GM18861 (cell line): ENCODE results near the gene ESR1.
"Not testable (repeated sequence)": the region's sequence is repeated elsewhere in the genome, so short reads cannot be mapped to it uniquely, and the experiment has no call there.

ENCODE experiments used
- ATAC-seq: cut with Tn5 transposase; IDR thresholded peaks from one replicate; pipeline ENCODE4 v1.9.1; 2021; ENCODE audit not compliant: unreplicated experiment

Gene ESR1

DNA sequence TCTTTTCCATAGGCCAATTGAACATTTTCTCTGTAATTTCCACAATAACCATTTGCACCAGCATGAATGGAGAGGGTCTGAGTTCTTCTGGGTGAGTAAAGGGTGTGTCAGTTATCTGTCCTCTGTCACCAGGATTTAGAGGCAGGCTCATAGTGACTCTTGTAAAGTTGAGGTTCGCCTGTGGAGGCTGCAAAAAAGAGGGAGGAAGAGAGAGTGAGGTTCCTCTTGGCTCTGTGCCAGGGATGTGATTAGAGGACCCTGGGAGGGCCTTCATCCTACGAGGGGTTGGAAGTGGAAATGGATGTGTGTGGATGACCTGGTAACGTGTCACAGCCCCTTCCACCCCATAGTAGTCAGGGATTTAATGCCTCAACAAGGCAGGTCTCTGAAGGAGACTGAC lies 242.0 kb downstream of the ESR1 start:
- ATAC-seq = no peak

DNA sequence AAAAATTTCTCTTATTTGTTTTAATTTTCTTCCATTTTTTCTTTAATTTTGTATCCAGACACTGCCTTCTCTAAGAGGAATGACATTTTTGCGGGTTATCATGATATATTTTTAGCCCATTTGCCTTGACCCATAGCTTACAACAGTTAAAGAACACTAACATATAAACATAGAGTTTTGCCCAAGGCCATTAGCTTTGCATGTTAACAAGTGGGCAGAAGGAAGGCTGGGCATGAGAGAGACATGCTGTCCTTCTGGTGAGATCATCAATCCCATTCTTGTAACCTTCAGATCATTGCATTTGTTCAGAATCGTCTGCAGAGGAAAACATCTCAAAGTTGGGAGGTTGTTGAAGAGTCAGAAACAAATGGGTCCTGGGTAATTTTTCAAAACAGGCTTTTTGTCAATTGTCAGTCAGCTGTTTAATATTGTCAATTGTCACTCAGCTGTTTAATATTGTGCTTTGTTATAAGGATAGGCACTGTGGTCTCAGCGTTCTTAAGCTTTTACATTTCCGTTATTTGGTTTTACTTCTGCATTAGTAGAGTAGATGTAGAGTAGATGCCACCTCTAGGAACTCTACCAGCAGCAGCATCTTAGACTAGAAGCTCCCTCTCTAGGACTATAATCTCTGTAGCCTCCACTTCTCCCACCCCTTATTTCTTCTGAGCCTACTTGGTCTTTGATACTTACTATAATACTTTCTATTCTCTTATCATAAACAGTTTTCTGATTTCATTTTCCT lies 243.1 kb downstream of the ESR1 start:
- no peak for ATAC-seq

DNA sequence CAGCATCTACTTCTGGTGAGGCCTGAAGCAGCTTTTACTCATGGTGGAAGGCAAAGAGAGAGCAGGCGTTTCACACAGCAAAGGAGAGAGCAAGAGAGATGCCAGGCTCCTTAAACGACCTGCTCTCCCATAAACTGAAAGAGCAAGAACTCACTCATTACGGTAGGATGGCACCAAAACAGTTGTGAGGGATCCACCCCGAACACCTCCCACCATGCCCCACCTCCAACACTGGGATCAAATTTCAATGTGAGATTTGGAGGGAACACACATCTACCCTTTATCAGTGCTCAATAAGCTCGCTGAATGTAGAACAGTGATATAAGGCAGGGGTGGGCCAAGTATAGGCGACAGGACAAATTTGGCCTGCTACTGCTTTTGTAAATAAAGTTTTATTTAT lies 244.6 kb downstream of the ESR1 start:
- no peak for ATAC-seq

DNA sequence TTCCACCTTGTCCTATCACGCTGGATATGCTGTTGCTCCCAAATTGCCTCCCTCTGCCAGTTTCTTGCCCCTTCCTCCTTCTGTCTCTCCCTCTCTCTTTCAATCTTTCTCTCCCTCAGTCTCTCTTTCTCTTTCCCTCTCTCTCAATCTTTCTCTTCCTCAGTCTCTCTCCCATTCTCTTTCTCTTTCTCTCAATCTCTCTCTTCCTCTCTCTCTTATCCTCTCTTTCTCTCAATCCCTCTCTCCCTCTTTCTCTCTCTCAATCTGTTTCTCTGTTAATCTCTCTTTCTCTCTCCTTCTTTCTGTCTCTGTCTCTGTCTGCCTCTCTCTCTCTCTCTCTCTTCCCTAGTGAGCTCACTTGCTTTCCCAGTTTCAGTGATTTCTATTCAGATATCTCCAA lies 245.8 kb downstream of the ESR1 start:
- ATAC-seq = no peak

DNA sequence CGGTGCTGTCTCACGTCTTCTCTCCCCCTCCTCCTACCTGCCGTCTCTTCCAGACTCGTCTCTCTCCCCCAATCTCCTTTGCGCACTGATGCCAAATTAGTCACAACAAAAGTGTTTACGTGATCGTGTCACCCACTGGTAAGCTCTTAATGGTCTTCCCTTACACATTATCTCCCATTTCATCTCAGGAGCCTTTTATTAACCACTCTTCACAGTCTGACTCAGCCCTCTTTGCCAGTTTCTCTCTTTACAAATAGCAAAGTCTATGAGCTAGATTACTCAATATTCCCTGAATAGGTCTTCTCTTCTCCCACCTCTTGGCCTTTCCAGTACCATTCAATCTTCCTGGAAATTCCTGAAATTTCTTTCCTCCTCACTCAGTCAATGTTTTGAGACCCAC lies 247.0 kb downstream of the ESR1 start:
- ATAC-seq = no peak

DNA sequence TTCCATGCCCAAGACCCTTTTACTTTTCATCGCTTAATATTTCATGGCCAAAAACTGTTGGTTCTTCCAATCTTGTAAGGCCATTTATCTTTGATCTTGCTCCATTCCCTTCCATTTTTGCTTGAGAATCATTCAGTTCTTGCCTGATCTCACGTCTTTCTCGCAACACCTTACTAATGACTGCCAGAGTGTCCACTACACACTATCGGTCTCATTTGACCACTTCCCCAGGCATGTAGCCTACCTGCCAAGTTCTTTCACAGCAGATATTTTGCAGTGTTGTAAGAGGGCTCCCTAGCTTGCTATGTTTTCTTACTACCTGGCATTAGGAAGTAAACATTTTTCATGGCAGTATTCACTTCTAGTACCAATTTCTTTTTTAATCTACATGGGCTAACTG lies 248.0 kb downstream of the ESR1 start:
- no peak for ATAC-seq

DNA sequence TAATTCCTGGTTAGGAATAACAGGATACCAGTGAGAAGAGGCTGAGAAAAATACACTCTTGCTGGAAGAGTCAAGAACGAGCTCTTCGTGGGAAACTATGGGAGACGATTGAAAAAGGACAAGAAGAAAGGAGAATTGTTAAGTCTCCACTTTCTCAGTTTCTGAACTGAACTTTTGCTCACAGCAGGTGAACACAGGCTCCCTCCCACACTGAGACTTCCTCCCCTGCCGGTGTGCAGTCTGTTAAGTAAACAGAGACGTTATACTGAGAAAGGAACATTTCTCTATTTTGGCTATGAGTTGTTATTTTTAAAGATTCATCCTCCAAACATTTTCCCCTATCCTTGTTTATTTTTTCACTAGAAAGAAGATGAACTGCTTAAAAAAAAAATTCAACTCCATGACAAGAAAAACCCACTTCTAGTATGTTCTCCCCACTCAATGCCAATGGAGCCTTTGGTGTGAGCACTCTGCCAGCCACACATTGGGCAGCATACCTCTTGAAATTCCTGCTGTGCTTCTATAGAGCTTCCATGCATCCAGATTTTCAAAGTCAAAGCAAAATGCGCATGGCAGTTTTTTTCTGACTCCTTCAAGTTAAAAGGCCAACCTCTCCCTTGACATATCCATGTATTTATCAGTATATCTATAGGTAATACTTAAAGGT lies 250.5 kb downstream of the ESR1 start:
- ATAC-seq = no peak

DNA sequence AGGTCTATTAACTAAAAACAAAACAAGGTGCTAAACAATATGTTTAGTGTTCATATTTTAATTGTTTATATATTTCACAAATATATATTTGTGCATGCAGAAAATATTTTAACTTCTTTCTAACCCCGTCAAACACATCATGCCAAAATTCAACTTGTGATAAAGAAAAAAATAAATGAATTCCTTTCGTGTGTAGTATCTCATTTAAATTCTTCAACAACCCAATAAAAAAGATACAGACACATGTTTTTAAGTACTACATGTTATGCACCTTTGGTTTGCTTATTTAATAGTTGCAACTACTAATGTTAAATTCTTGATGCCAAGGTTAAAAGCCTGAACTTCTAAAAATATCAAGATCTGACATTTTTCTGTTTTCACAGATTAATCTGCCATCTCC lies 252.4 kb downstream of the ESR1 start:
- no peak for ATAC-seq

DNA sequence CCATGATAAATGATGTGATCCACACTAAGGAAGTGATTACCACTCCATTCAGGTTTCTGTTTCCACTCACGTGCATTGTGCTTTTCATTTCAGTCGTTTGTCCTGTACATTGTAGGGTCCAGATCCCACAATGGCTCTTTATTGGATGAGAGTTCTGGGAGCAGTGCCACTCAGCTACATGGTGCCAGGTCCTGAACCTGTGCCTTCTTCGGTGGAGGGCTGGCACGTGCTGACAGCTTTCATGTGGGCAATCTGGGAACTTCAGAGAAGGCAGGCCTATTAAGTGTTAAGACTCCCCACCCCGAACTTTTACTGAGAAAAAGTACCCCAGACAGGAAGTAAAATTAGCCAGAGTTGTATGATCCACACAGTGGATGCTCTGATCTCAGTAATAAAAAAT lies 255.0 kb downstream of the ESR1 start:
- no peak for ATAC-seq

DNA sequence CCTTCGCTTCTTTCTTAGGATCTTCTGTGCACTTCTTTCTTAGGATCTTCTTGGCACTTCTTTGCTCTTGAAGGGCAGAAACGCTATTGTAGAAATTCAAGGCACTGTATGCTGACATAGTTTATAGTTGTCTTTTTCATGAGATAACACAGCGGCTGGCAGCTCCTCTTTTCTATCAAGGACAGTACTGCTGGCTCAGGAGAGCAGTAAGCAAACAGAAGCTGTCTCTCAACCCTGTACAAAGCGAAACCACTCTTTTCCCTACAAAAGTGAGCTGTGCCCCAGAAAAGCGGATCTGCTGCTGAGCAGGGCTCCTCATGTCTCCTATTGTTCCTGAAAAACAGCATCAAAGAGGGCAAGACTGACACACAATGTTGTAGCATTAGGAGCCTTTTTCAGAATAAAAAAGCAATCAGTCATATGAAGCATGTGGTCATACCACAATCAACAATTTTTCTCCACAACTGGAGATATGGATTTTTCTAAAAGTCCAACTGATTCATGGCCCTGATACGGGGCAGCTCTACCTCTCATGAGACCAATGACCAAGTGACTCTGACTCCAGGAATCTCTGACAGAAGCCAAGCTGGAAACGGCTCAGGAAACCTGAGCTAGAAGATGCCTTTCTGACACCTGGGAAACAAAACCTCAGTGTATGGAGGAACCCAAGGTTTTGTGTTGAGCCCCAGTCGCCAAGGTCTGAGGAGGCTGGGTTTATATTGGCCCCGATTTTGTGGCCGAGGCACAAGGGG lies 255.9 kb downstream of the ESR1 start:
- no peak for ATAC-seq

DNA sequence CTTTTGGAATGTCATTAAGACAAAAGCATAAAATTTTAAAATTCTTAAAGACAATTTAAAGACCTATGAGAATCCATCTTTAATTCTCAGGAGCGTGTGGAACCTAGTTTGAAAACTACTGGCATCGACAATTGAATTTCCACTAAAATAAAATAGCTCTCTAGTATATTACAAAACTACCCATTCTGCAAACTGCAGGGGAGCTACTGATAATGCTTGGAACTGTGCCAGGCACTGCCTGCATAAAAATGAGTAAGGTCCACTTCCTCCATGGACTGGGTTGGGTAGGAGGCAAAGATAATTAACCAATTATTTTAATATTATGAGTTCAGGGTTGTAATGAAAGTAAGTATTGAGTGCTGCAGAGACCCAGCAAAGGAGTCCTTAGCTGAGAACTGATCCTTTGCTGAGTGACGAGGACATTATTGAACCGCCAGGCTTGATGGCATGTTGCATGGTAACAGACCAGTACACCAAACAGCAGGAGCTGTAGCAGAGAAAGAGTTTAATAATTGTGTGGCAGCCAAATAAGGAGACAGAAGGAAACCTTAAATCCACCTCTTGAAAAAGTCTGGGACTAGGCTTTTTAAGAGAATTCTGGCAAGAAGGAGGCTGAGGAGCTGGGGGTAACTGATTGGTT lies 261.3 kb downstream of the ESR1 start:
- no peak for ATAC-seq

DNA sequence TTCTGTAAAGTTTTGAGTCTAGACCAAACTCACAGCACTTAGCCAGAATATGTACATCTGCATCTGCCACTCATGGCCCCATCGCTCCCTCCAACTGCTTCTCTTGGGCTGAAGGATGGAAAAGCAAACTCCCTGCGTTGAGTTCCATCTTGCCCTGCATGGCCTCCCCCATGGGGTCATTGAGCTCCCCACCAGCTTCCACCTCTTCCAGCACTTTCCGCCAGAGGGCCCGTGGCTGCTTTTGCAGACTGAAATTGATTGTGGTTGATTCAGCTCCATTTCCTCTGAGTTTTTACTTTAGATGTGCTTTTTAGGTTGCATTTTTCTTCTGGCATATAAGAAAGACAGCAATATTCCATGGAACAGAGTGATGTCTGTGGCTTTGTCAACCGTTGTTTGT lies 263.1 kb downstream of the ESR1 start:
- no peak for ATAC-seq

DNA sequence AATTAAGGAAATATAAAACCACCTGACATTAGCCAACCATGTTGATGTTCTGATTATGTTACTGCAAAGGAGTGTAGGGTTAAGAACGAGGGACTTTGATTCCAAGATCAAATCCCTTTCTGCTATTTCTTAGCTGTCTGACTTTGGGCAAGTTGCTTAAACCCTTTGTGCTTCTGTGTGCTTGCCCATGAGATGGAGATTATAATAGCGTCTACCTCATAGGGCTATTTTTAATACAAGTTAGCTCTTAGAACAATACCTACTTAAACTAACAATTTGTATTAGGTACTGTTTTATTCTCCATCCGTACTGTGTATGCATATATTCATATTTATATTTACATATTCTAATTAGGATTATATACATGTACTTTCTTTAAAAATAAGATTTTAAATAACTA lies 263.8 kb downstream of the ESR1 start:
- ATAC-seq = no peak

DNA sequence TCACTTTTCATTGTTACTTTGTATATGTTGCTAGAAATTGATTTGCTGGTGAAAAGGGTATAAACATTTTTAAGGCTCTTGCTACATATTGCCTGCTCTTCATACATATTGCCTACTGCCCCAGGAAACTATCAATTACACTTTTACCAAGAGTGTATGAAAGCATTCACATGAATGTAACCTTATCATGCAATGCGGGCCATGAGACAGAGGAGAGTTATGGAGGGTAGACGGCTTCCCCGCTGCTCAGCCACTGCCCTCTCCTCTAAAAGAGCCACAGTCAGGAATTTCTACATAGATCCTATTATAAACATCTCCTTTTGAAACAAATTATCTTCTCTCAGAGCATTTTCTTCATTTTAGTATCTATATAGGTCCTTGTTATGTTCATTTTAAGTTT lies 264.4 kb downstream of the ESR1 start:
- ATAC-seq = no peak

DNA sequence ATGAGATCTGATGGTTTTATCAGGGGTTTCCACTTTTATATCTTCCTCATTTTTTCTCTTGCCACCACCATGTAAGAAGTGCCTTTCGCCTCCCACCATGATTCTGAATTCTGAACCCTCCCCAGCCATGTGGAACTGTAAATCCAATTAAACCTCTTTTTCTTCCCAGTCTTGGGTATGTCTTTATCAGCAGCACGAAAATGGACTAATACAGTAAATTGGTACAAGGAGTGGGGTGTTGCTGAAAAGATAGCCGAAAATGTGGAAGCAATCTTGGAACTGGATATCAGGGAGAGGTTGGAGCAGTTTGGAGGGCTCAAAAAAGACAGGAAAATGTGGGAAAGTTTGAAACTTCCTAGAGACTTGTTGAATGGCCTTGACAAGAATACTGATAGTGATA lies 268.8 kb downstream of the ESR1 start:
- ATAC-seq = not testable (repeated sequence)

DNA sequence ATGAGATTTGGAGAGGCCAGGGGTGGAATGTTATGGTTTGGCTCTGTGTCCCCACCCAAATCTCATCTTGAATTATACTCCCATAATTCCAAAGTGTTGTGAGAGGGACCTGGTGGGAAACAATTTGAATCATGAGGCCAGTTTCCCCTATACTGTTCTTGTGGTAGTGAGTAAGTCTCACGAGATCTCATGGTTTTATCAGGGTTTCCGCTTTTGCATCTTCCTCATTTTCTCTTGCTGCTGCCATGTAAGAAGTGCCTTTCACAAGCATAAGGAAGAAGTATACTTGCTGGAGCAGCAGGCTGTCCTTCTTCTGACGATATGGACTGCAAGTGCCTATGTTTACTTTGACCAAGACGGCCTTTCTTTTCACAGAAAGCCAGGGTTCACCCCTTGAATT lies 270.5 kb downstream of the ESR1 start:
- no peak for ATAC-seq

DNA sequence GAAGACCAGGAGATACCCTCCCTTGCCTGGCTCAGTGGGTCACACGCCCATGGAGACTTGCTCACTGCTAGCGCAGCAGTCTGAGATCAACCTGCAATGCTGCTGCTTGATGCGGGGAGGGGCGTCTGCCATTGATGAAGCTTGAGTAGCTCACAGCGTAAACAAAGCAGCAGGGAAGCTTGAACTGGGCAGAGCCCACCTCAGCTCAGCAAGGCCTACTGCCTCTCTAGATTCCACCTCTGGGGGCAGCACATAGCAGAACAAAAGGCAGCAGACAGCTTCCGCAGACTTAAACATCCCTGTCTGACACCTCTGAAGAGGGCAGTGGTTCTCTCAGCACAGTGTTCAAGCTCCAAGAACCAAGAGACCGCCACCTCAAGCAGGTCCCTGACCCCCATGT lies 271.3 kb downstream of the ESR1 start:
- ATAC-seq = no peak

DNA sequence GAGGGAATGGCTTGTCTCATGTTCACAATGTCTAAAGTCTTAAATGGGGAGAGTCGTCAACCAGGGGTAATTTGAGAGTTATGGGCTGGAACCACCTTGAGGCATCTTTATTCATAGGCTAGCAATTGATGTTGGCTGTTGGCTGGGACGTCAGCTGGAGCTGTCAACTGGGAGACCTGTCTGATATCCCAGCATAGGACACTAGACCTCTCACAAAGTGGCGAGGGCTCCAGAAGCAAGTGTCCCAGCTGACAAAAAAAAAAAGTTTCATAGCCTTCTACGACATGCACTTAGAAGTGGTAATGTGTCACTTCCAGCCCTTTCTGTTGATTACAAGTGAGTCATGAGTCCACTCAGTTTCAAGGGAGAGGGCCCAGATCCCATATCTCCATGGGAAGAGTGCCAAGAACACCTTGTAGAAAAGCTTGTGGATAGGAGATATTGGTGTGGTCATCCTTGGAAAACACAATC lies 278.0 kb downstream of the ESR1 start:
- ATAC-seq = no peak

DNA sequence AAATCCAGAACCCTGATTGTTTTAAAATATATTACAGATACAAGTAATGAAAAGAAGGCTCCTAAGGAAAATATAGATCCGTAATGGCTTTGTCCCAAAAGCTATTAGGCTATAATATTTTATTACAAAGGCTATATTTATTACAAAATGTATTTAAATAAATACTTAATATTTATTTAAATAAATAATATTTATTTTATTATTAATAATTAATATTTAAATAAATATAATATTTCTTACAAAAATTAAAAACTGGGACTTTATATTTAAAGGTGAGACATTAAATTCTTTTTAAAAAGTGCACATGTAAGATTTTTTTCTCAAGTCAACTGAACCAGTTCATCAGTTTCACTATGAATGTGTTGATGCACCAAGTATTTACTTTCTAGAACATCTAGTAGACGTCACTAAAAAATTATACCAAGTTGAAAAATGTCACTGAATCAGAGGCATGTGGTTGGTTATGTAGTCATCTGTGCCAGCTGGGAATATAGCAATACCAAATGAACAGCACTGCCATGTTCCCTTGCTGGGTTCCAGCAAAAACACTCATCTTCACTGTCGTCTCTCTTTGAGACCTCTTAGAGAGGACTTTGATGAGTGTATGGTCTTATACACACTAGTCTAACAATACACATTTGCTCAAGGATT lies 278.9 kb downstream of the ESR1 start:
- ATAC-seq = no peak

DNA sequence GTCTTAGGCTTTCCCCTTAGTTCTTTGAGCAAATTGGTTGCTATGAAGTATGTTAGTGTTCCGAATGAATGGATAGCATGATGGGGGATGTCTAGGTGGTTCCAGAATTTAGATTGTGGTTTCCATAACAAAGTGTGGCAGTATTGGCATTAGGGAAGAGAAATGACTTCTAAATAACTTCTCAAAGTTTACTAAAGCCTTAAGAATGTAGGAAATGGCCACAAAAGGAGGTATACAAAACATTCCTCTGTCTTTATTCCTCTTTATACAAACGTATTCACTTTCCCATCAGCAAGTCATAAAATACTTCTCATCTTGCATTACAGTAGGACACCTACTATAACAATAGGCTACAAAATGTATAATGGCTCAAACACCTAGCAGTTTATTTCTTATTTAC lies 279.6 kb downstream of the ESR1 start:
- ATAC-seq = no peak

DNA sequence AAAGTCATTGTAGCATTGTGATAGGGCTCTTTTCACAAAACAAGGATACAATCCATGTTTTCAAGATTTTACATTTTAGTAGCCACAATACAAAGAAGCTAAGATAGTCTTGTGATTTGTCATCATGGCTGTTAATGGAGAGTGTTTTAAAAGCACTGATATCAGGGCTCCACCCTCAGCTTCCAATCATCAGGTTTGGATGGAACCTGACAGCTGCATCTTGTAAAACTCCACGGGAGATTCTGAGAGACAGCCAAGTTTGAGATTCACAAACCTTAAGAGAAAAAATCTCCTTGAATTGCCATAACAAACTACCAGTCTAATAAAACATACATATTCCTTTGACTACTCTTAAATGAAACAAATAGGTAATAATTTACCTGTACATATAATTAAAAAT lies 280.2 kb downstream of the ESR1 start:
- ATAC-seq = no peak
